WI38 (cell line): ENCODE data around the gene EXPH5.

ENCODE experiments used
- H3K4me3 ChIP-seq: 2 replicates; pipeline ENCODE4 v1.5.1; 2011; ENCODE audit warnings: low read depth, mild to moderate bottlenecking, control low read depth, low read length
- TF ChIP-seq, protein P1 (sequence below): IDR thresholded peaks from 2 replicates; pipeline ENCODE4 v1.5.1; 2012; ENCODE audit warnings: low read depth, mild to moderate bottlenecking, control low read depth, low read length

The EXPH5 gene

DNA sequence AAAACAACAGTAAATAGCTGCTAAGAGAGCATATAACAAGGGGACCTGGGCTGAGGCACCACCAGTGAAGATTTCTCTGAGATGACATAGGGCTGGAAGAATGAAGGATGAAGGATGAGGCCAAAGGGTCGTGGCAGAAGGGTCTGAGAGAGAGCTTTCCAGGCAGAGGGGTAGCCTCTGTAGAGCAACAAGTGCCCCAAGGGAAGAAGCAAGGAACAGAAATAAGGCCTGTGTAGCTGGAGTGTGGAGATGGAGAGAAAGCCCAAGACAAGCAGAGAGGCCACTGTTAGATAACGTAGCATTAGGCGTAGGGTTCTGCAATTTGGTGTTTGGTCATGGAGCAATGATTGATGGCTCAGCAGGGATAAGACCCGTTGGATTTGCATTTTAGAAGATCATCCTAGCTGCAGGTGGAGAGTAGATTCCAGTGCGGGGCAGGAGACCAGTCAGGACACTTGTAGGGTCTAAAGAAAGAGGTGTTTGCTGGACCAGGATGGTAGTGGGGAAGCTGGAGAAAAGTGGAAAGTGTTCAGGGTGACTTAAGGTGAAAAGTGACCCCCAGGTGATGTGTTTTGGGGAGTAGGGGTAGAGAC, 47.6 kb downstream of the EXPH5 start:
- TF ChIP-seq, protein P1, sequence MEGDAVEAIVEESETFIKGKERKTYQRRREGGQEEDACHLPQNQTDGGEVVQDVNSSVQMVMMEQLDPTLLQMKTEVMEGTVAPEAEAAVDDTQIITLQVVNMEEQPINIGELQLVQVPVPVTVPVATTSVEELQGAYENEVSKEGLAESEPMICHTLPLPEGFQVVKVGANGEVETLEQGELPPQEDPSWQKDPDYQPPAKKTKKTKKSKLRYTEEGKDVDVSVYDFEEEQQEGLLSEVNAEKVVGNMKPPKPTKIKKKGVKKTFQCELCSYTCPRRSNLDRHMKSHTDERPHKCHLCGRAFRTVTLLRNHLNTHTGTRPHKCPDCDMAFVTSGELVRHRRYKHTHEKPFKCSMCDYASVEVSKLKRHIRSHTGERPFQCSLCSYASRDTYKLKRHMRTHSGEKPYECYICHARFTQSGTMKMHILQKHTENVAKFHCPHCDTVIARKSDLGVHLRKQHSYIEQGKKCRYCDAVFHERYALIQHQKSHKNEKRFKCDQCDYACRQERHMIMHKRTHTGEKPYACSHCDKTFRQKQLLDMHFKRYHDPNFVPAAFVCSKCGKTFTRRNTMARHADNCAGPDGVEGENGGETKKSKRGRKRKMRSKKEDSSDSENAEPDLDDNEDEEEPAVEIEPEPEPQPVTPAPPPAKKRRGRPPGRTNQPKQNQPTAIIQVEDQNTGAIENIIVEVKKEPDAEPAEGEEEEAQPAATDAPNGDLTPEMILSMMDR = no peak
- H3K4me3 ChIP-seq = no peak overlapping the region

DNA sequence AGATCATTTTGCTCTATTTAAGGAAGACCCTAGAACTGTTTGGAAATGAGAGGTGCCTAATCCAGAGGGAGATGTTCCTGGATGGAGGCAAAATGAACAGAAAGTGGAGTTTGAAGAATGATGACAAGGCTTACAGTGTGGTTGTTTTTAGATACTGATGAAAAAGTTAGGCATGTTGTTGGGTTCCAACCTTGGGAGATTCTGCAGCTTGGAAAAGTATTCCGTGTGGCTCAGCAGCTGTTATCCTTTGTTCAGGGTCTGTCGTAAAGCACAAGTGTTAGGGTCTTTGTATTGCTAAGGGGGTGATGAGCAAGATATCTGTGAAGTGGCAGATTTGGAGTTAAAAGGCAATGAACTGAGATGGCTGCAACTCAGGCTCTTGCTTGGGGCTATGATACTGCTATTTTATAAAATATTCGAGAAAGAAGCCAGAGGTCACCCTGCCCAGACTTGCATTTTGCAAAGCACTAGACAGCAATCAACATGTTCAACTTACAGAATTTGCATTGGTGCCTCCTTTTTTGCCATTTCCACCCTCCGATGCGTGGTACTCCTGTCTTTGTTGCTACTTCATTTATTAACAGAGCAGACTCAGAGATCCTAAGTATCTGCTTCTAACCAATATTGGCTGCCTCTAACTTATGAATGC, 50.1 kb downstream of the EXPH5 start:
- TF ChIP-seq, protein P1 = no peak
- H3K4me3 ChIP-seq = no peak overlapping the region

- TF ChIP-seq, protein P1 = no peak
- no peak overlapping the region for H3K4me3 ChIP-seq
These were observed 52.0 kb downstream of the EXPH5 start for GRCh38 chr11:108541531-108541930.

GRCh38 chr11:108538502-108538901, 55.1 kb downstream of the EXPH5 start:
- H3K4me3 ChIP-seq = no peak overlapping the region
- TF ChIP-seq, protein P1 = no peak

- TF ChIP-seq, protein P1 = no peak
- H3K4me3 ChIP-seq = no peak overlapping the region
These were observed 55.5 kb downstream of the EXPH5 start for GRCh38 chr11:108538022-108538424.

GRCh38 chr11:108536783-108537182, 56.8 kb downstream of the EXPH5 start:
- no peak overlapping the region for H3K4me3 ChIP-seq
- TF ChIP-seq, protein P1 = no peak

GRCh38 chr11:108535384-108535955, 58.1 kb downstream of the EXPH5 start:
- TF ChIP-seq, protein P1 = no peak
- H3K4me3 ChIP-seq = no peak overlapping the region
